Esophagus squamous epithelium (tissue), 4 donors: Measurements from ENCODE around the gene LRP1B.

Source experiments
- CTCF ChIP-seq, 6 experiments: fragments of 450-650 bp in 4 of 6; fragments of 200-600 bp in 2 of 6; sonication (generic) in 2 of 6; IDR thresholded peaks; one replicate each; pipeline ENCODE4 v1.5.1; 2016 to 2019; ENCODE audit warnings: antibody characterized with exemption in 6 of 6, mild to moderate bottlenecking in 4 of 6, moderate library complexity in 4 of 6
- POLR2A ChIP-seq, 4 donors: fragments of 450-650 bp; IDR thresholded peaks; one replicate each; pipeline ENCODE4 v1.6.1; 2017; ENCODE audit warnings: antibody characterized with exemption in 4 of 4, mild to moderate bottlenecking in 4 of 4, moderate library complexity in 3 of 4

GRCh38 chr2:140481136-140481535 is 1649.7 kb downstream of the LRP1B start:
- TF ChIP-seq CTCF (IDR thresholded peaks at IDR 0.05) (no peak), POLR2A (IDR thresholded peaks at IDR 0.05) (no peak)
